ENCODE measurements around the gene TEF.

Gene TEF

DNA sequence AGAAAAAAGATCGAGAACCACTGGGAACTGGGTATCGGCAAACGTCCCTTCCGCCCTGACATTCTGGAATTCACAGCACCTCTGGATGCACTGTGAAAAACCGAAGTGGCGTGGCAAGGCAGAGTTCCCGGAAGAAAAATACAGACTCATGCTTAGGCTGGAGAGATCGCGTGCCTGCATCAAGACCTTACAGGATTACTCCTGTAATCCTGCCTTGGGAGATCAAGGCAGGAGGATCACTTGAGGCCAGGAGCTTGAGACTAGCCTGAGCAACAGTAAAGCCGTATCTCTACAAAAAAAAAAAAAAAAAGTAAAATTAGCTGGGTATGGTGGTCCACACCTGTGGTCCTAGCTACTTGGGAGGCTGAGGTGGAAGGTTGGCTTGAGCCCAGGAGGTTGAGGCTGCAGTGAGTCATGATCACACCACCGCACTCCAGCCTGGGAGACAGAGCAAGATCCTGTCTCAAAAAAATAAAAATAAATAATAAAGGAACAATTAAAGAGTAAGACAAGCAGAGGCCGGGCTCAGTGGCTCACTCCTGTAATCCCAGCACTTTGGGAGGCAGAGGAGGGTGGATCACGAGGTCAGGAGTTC, 19.9 kb upstream of the TEF start:
- no peak overlapping the region for H3K27ac Mint-ChIP-seq
- no peaks in the 10 kb centered on the region for H3K9me3 Mint-ChIP-seq
- H3K27me3 Mint-ChIP-seq: no peaks in the 10 kb centered on the region
- no peak for ATAC-seq (ENCODE audit: low read depth)
- no peak overlapping the region for H3K4me3 Mint-ChIP-seq
- no peaks in the 10 kb centered on the region for H3K36me3 Mint-ChIP-seq
- no peaks in the 10 kb centered on the region for H3K4me1 Mint-ChIP-seq
- no peak for DNase-seq (ENCODE audit: low spot score in 2 of 2)

DNA sequence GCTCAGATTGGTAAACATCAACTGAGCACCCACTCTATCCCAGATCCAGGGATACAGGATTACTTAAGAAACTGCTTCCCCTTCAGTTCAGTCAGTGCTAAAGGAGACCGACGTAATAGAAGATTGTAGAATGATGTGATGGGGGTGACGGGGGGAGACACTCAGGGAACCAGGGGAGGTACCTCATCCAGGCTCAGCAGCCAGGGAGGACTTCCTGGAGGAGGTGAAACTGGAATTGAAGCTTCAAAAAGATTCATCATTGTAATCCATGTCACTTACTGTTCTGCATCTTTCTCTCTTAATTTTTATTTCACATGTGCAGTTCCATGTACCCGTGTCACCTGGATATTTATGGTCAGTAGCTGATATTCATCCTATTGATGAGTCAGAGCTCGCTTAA, 19.1 kb upstream of the TEF start:
- no peak overlapping the region for H3K27ac Mint-ChIP-seq
- no peak for ATAC-seq (ENCODE audit: low read depth)
- H3K9me3 Mint-ChIP-seq: no peaks in the 10 kb centered on the region
- DNase-seq (ENCODE audit: low spot score in 2 of 2): no peak
- H3K27me3 Mint-ChIP-seq: no peaks in the 10 kb centered on the region
- no peaks in the 10 kb centered on the region for H3K36me3 Mint-ChIP-seq
- no peak overlapping the region for H3K4me3 Mint-ChIP-seq
- H3K4me1 Mint-ChIP-seq: peaks cover 3% of the 10 kb centered on the region

DNA sequence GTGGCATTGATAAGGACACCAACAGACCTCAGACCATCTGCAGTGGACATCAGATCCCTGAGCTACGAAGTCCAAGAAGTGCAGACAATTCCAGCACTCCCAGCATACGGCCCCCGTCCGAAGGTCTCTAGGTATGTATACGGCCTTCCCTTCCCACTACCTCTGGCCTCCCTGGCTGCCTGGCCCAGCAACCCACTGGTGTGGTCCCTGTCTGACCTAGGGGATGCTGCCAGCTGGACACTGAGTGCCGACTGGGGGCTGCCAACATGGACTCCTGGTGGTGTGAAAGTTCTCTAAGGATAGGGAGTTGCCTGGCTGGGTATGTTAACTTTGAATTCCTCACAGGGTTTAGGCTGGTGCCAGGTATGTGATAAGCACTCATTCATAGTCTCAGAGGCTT, 17.5 kb upstream of the TEF start:
- no peak for DNase-seq (ENCODE audit: low spot score in 2 of 2)
- Mint-ChIP-seq H3K9me3 (no peaks in the 10 kb centered on the region), H3K36me3 (no peaks in the 10 kb centered on the region), H3K4me3 (no peak overlapping the region), H3K27me3 (no peaks in the 10 kb centered on the region), H3K4me1 (peaks cover 3% of the 10 kb centered on the region), H3K27ac (no peak overlapping the region)
- ATAC-seq (ENCODE audit: low read depth): no peak

DNA sequence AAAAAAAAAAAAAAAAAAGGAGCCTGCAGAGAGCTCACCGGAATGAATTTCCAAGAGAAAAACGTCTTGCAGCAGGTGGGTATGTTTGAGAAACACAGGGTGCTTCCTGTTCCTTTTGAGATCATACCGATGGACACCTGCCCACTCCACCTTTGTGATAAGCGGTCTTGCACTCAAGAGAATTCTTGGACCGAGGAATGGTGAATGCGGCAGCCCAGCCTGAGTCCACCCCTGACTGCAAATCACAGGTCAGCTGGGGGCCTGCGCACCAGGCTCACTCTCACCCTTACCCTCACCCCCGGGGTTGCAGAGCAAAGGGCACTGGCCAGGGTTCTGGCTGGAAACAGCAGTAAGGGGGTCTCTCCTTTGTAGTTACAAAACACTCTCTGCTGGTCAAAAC, 16.8 kb upstream of the TEF start:
- Mint-ChIP-seq H3K4me1 (peaks cover 3% of the 10 kb centered on the region), H3K27me3 (no peaks in the 10 kb centered on the region), H3K9me3 (no peaks in the 10 kb centered on the region), H3K4me3 (no peak overlapping the region), H3K27ac (no peak overlapping the region), H3K36me3 (no peaks in the 10 kb centered on the region)
- DNase-seq (ENCODE audit: low spot score in 2 of 2): no peak
- no peak for ATAC-seq (ENCODE audit: low read depth)

DNA sequence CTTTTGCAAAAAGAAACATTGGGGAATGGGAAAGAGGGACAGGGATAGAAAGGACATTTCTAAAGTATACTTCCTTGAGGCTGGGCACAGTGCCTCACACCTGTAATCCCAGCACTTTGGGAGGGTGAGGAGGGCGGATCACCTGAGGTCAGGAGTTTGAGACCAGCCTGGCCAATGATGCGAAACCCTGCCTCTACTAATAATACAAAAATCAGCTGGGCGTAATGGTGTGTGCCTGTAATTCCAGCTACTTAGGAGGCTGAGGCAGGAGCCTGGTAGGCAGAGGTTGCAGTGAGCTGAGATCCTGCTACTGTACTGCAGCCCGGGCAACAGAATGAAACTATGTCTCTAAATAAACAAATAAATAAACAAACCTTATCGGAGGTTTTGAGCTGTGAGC, 16.3 kb upstream of the TEF start:
- Mint-ChIP-seq H3K27me3 (no peaks in the 10 kb centered on the region), H3K9me3 (no peaks in the 10 kb centered on the region), H3K27ac (no peak overlapping the region), H3K4me1 (peaks cover 3% of the 10 kb centered on the region), H3K36me3 (no peaks in the 10 kb centered on the region), H3K4me3 (no peak overlapping the region)
- ATAC-seq (ENCODE audit: low read depth): no peak
- DNase-seq (ENCODE audit: low spot score in 2 of 2): no peak

DNA sequence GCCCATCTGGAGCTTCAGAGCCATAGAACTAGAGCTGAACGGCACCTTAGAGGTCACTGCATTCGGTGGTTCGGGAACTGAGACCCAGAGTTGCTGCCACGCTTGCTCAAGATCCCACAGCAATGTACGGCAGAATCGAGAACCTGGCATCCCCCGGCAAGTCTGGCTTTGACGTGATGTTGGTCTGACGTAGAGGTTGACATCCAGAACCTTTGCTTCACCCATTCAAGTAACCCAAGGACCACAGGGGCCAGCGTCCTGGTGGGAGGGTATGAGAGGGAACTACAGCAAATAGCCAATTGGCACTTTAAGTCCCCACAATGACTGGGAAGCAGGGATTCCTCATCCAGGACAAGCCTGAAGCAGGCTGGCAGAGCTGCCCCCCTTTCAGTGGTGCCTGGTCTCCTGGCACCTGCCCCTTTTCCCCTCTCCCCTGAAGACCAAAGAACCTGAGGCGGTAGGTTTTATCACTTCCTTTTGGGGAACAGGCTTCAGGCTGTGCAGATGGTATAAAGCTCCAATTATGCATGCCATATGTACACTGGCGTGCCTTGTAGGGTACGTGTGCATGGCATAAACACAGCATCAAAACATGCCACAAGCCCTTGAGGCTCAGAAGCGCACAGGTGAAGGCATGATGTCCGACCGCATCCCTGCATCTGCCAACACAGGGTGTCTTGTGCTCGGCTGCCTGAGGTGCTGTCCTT, 15.3 kb upstream of the TEF start:
- Mint-ChIP-seq H3K27ac (no peak overlapping the region), H3K4me3 (no peak overlapping the region), H3K4me1 (peaks cover 3% of the 10 kb centered on the region), H3K36me3 (no peaks in the 10 kb centered on the region), H3K9me3 (no peaks in the 10 kb centered on the region), H3K27me3 (peaks cover 2% of the 10 kb centered on the region)
- DNase-seq (ENCODE audit: low spot score in 2 of 2): no peak
- no peak for ATAC-seq (ENCODE audit: low read depth)

DNA sequence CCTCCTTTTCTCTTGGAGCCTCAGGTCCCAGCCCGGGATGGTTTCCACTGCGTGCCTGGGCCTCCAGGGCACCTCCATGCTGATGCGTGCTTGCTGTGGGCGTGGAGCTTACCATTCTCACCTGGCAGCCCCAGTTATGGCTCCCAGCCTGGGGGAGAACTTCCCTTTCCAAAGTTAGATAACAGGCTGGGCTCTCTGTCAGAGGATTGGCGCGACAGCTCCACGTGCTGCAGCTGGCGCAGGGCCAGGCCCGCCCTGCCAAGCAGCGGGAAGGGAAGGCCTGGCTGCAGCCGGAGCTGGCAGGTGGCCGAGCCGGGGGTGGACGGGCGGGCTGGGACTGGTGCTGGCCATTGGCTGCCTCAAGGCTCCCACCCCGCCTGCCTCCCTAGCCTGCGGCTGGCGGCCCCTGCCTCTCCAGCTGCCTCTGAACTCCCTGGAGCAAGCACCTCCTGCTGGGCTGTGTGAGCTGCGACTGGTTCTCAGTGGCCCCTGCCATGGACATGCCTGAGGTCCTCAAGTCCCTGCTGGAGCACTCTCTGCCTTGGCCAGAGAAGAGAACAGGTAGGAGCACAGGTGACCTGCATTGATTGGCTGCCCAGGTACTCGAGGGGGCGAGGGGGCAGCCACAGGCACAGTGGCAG, 14.6 kb upstream of the TEF start:
- DNase-seq (ENCODE audit: low spot score in 2 of 2) (no peak), ATAC-seq (ENCODE audit: low read depth) (peak; percentile 44)
- no peaks in the 10 kb centered on the region for H3K9me3 Mint-ChIP-seq
- H3K27ac Mint-ChIP-seq: no peak overlapping the region
- H3K4me3 Mint-ChIP-seq: no peak overlapping the region
- H3K36me3 Mint-ChIP-seq: no peaks in the 10 kb centered on the region
- peaks cover 3% of the 10 kb centered on the region for H3K4me1 Mint-ChIP-seq
- peaks cover 2% of the 10 kb centered on the region for H3K27me3 Mint-ChIP-seq

DNA sequence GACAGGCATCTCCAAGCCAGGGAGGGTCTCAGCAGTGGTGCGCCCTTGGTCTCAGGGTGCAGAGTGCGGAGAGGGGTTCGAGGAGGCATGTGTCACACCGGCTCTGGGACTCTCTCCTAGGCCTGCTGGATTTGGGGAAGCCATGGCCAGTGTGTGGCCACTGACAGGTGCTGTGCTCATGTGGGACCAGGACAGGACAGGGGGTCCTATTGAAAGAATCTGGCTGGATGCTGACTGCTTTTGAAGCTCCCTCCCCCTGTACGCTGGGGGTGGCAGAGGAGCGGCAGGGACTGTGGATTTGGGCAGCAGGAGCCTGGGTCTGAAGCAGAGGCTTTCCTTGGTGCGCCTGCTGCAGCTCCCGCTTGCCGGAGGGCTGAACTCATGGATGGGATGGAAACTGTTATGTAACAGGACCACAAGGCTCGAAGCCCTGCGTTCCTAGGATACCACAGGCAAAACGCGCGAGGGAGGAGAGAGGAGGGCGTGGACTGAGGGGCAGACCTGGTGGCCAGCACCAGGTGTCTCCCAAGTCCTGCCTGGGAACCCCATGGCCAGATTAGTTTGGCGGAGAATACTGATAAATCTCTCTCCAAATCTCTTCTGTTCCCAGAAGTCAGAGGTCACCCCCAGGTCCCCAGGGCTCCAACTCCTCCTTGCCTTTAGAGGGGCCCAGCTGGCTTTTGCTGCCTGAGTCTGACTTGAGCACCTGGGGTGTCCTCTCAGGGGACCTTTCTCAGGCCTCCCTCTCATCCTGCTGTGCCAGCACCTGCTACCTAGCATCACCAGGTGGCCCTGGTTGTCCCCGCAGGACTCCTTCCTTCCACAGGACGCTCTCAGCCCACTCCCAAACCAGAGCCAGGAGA, 13.8 kb upstream of the TEF start:
- H3K9me3 Mint-ChIP-seq: no peaks in the 10 kb centered on the region
- ATAC-seq (ENCODE audit: low read depth) (no peak), DNase-seq (ENCODE audit: low spot score in 2 of 2) (no peak)
- peaks cover 3% of the 10 kb centered on the region for H3K4me1 Mint-ChIP-seq
- peaks cover 3% of the 10 kb centered on the region for H3K27me3 Mint-ChIP-seq
- H3K4me3 Mint-ChIP-seq: no peak overlapping the region
- H3K36me3 Mint-ChIP-seq: no peaks in the 10 kb centered on the region
- H3K27ac Mint-ChIP-seq: no peak overlapping the region

DNA sequence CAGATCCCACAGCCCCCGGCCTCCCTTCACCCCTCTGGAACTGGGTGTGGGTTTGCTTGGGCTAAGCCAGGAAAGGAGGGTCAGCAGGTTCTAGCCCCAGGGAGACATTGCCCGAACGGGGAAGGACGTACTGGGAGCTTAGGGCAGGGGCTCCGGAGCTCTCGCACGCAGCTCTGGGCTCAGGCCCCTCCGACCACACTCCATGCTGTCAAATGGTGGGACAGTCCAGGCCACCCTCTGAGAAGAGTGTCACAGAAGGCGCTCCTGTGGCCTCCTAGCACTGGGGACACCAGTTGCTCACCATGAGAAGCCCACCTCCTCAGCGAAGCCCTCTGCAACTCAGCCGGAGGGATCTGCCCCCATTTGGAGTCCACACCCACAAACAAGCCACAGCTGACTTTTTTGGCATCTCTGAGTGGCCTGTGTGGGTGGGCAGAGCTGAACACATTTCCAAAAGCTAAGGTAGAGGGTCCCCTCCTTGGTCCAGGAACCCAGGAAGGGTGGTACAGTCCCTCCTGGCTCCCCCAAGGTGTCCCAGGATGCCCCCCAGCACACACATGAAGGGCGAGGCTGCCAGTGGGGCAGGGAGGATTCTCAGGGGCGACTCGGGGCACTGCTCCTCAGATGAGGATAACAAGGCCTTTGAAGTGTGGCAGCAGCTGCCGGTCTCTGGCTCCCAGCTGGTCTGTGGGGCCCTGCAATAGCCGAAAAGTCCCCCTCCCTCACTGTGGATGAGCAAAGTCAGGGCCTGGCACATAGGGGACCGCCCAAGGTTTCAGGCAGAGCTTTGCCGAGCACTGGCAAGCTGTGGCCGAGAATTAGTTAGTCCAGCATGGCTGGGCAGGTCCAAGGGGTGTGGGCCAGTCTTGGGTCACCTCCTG, 13.0 kb upstream of the TEF start:
- H3K4me1 Mint-ChIP-seq: peaks cover 3% of the 10 kb centered on the region
- ATAC-seq (ENCODE audit: low read depth) (no peak), DNase-seq (ENCODE audit: low spot score in 2 of 2) (no peak)
- H3K4me3 Mint-ChIP-seq: no peak overlapping the region
- no peak overlapping the region for H3K27ac Mint-ChIP-seq
- H3K27me3 Mint-ChIP-seq: peaks cover 3% of the 10 kb centered on the region
- H3K36me3 Mint-ChIP-seq: no peaks in the 10 kb centered on the region
- no peaks in the 10 kb centered on the region for H3K9me3 Mint-ChIP-seq

DNA sequence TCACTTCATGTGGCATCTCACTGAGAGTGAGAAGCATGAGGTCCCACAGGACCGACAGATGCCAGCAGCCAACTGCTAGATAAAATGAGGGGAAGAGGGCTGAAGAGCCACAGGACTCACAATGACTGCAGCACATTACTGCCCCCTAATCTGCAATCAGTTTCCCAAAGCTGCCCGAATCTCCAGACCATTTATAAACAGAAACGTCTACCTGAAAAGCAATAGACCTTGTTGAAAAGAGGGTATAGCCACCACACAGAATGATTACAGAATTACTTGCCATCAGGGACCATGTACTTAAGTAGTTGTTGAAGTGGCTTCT, 12.4 kb upstream of the TEF start:
- DNase-seq (ENCODE audit: low spot score in 2 of 2): no peak
- peaks cover 3% of the 10 kb centered on the region for H3K27me3 Mint-ChIP-seq
- H3K4me3 Mint-ChIP-seq: no peak overlapping the region
- H3K4me1 Mint-ChIP-seq: peaks cover 3% of the 10 kb centered on the region
- H3K9me3 Mint-ChIP-seq: no peaks in the 10 kb centered on the region
- H3K36me3 Mint-ChIP-seq: no peaks in the 10 kb centered on the region
- ATAC-seq (ENCODE audit: low read depth): no peak
- no peak overlapping the region for H3K27ac Mint-ChIP-seq

DNA sequence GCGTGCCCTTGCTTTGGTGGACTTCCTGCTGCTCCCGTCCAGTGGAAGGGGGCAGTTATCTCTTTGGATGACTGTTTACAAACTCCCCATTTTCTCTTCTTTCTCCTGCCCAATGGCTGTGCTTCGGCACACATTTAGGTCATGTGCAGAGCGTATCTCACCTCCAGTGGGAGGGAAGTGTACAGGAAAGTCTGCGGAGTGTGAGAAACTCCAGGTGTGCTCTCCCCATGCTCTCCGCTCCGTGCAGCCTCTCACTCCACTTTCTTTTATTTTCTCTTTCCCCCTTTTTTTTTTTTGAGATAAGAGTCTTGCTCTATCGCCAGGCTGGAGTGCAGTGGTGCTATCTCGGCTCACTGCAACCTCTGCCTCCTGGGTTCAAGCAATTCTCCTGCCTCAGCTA, 11.9 kb upstream of the TEF start:
- peaks cover 3% of the 10 kb centered on the region for H3K4me1 Mint-ChIP-seq
- no peak overlapping the region for H3K4me3 Mint-ChIP-seq
- peaks cover 3% of the 10 kb centered on the region for H3K27me3 Mint-ChIP-seq
- H3K27ac Mint-ChIP-seq: no peak overlapping the region
- H3K9me3 Mint-ChIP-seq: no peaks in the 10 kb centered on the region
- DNase-seq (ENCODE audit: low spot score in 2 of 2) (no peak), ATAC-seq (ENCODE audit: low read depth) (no peak)
- H3K36me3 Mint-ChIP-seq: no peaks in the 10 kb centered on the region

DNA sequence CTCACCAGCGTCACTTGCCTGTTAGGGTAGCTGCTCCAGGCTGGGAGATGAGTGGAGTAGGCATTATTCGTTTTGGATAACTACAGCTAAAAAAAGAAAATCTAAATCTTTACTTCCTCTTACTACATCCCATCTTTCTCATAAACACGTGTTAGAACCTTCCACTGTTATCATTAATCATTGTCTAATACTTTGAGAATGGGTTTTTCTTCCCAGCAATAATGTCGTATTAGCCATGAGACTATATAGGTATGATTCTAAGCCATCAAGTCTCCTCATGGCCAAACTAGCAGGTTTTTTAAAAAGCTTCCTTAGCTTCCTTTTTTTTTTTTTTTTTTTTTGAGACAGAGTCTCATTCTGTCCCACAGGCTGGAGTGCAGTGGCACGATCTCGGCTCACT, 3.9 kb upstream of the TEF start:
- Mint-ChIP-seq H3K27me3 (no peaks in the 10 kb centered on the region), H3K36me3 (no peaks in the 10 kb centered on the region), H3K9me3 (no peaks in the 10 kb centered on the region), H3K4me3 (no peak overlapping the region), H3K4me1 (peaks cover 5% of the 10 kb centered on the region), H3K27ac (no peak overlapping the region)
- ATAC-seq (ENCODE audit: low read depth): no peak
- DNase-seq (ENCODE audit: low spot score in 2 of 2): no peak

DNA sequence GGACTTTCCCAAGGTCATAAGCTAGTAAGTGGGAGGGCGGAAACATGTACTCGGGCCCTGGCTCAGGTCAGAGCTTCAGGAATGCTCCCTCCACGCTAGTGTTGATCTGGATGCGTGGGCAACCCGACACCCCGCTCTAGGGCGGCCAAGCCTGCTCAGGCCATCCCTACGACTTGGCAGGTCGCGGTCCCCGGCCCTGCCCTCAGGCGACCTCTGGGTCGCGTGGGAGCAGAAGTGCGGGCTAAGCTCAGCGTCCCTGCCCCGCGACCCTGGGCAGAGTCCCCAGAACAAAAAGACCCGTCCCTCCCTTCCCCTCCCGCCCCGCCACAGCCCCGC, 781 bp upstream of the TEF start:
- no peaks in the 10 kb centered on the region for H3K9me3 Mint-ChIP-seq
- ATAC-seq (ENCODE audit: low read depth): peak; percentile 3
- H3K36me3 Mint-ChIP-seq: no peaks in the 10 kb centered on the region
- peak overlapping the region; percentile 97 for H3K27ac Mint-ChIP-seq
- H3K27me3 Mint-ChIP-seq: no peaks in the 10 kb centered on the region
- no peak for DNase-seq (ENCODE audit: low spot score in 2 of 2)
- peak overlapping the region; percentile 93 for H3K4me3 Mint-ChIP-seq
- peaks cover 9% of the 10 kb centered on the region for H3K4me1 Mint-ChIP-seq

Measured in memory B cell (primary cell).